ENCODE data around the gene TXNRD1. TPM values are rescaled to one million over a fixed set of nuclear protein-coding genes. Genes with fewer than 3 reads are reported as not detected.
"Not testable (repeated sequence)": the region's sequence is repeated elsewhere in the genome, so short reads cannot be mapped to it uniquely, and the experiment has no call there.

Gene TXNRD1
- total and polyA plus RNA-seq, 9 donors = 30.2 to 44.2 (median 40.8) TPM

- WGBS (ENCODE audit: insufficient coverage) = no CpG with 5 or more reads among the region's 1 CpG
- Histone ChIP-seq H3K4me1 (ENCODE audit: control insufficient read depth, insufficient read depth, low read length) (no peaks in the 10 kb centered on the region), H3K27ac (ENCODE audit: low read length) (no peak overlapping the region), H3K27me3 (ENCODE audit: control insufficient read depth, insufficient read depth, low read length) (no peaks in the 10 kb centered on the region), H3K36me3 (ENCODE audit: control insufficient read depth, insufficient read depth, low read length) (peaks cover 41% of the 10 kb centered on the region), H3K9me3 (replicated peaks; ENCODE audit: control insufficient read depth, low read depth, low read length) (no peaks in the 10 kb centered on the region), H3K4me3 (ENCODE audit: low read length) (no peak overlapping the region)
- no peak for DNase-seq
Measured at GRCh38 chr12:104321949-104322348, 106.4 kb downstream of the TXNRD1 start.

GRCh38 chr12:104322533-104322932, 107.0 kb downstream of the TXNRD1 start:
- not testable (repeated sequence) for DNase-seq; H3K27me3 ChIP-seq (ENCODE audit: control insufficient read depth, insufficient read depth, low read length); H3K27ac ChIP-seq (ENCODE audit: low read length); H3K4me3 ChIP-seq (ENCODE audit: low read length); H3K9me3 ChIP-seq (replicated peaks; ENCODE audit: control insufficient read depth, low read depth, low read length); H3K4me1 ChIP-seq (ENCODE audit: control insufficient read depth, insufficient read depth, low read length)
- no CpG with 5 or more reads among the region's 2 CpGs for WGBS (ENCODE audit: insufficient coverage)
- H3K36me3 ChIP-seq (ENCODE audit: control insufficient read depth, insufficient read depth, low read length) = peaks cover 43% of the 10 kb centered on the region

GRCh38 chr12:104323899-104324298, 108.3 kb downstream of the TXNRD1 start:
- DNase-seq = no peak
- Histone ChIP-seq H3K36me3 (ENCODE audit: control insufficient read depth, insufficient read depth, low read length) (peaks cover 40% of the 10 kb centered on the region), H3K27me3 (ENCODE audit: control insufficient read depth, insufficient read depth, low read length) (no peaks in the 10 kb centered on the region), H3K4me1 (ENCODE audit: control insufficient read depth, insufficient read depth, low read length) (no peaks in the 10 kb centered on the region), H3K9me3 (replicated peaks; ENCODE audit: control insufficient read depth, low read depth, low read length) (no peaks in the 10 kb centered on the region), H3K4me3 (ENCODE audit: low read length) (no peak overlapping the region), H3K27ac (ENCODE audit: low read length) (no peak overlapping the region)
- 100% methylated on average over 1 of the region's 1 CpG for WGBS (ENCODE audit: insufficient coverage)

- not testable (repeated sequence) for H3K9me3 ChIP-seq (replicated peaks; ENCODE audit: control insufficient read depth, low read depth, low read length); H3K27me3 ChIP-seq (ENCODE audit: control insufficient read depth, insufficient read depth, low read length); H3K4me3 ChIP-seq (ENCODE audit: low read length); H3K27ac ChIP-seq (ENCODE audit: low read length); DNase-seq; H3K4me1 ChIP-seq (ENCODE audit: control insufficient read depth, insufficient read depth, low read length)
- 94% methylated on average over 2 of the region's 6 CpGs for WGBS (ENCODE audit: insufficient coverage)
- H3K36me3 ChIP-seq (ENCODE audit: control insufficient read depth, insufficient read depth, low read length) = peaks cover 27% of the 10 kb centered on the region
Measured at GRCh38 chr12:104328278-104328677, 112.7 kb downstream of the TXNRD1 start.

- peaks cover 26% of the 10 kb centered on the region for H3K36me3 ChIP-seq (ENCODE audit: control insufficient read depth, insufficient read depth, low read length)
- no peaks in the 10 kb centered on the region for H3K9me3 ChIP-seq (replicated peaks; ENCODE audit: control insufficient read depth, low read depth, low read length)
- no peak overlapping the region for H3K27ac ChIP-seq (ENCODE audit: low read length)
- no peaks in the 10 kb centered on the region for H3K27me3 ChIP-seq (ENCODE audit: control insufficient read depth, insufficient read depth, low read length)
- no peak overlapping the region for H3K4me3 ChIP-seq (ENCODE audit: low read length)
- DNase-seq = no peak
- H3K4me1 ChIP-seq (ENCODE audit: control insufficient read depth, insufficient read depth, low read length) = no peaks in the 10 kb centered on the region
- no CpG with 5 or more reads among the region's 1 CpG for WGBS (ENCODE audit: insufficient coverage)
Measured at GRCh38 chr12:104328790-104329189, 113.2 kb downstream of the TXNRD1 start.

GRCh38 chr12:104329707-104330532, 114.3 kb downstream of the TXNRD1 start:
- 59% methylated on average over 2 of the region's 5 CpGs for WGBS (ENCODE audit: insufficient coverage)

GRCh38 chr12:104331376-104331775, 115.8 kb downstream of the TXNRD1 start:
- no peak overlapping the region for H3K27ac ChIP-seq (ENCODE audit: low read length)
- H3K36me3 ChIP-seq (ENCODE audit: control insufficient read depth, insufficient read depth, low read length) = peaks cover 21% of the 10 kb centered on the region
- WGBS (ENCODE audit: insufficient coverage) = no CpG with 5 or more reads among the region's 2 CpGs
- H3K9me3 ChIP-seq (replicated peaks; ENCODE audit: control insufficient read depth, low read depth, low read length) = no peaks in the 10 kb centered on the region
- no peaks in the 10 kb centered on the region for H3K27me3 ChIP-seq (ENCODE audit: control insufficient read depth, insufficient read depth, low read length)
- DNase-seq = no peak
- H3K4me1 ChIP-seq (ENCODE audit: control insufficient read depth, insufficient read depth, low read length) = no peaks in the 10 kb centered on the region
- no peak overlapping the region for H3K4me3 ChIP-seq (ENCODE audit: low read length)

More at GRCh38 chr12:104329707-104330532, 114.3 kb downstream of the TXNRD1 start:
- no peak overlapping the region for H3K27ac ChIP-seq (ENCODE audit: low read length)
- no peak for DNase-seq
- H3K4me1 ChIP-seq (ENCODE audit: control insufficient read depth, insufficient read depth, low read length) = no peaks in the 10 kb centered on the region
- no peaks in the 10 kb centered on the region for H3K27me3 ChIP-seq (ENCODE audit: control insufficient read depth, insufficient read depth, low read length)
- no peaks in the 10 kb centered on the region for H3K9me3 ChIP-seq (replicated peaks; ENCODE audit: control insufficient read depth, low read depth, low read length)
- H3K36me3 ChIP-seq (ENCODE audit: control insufficient read depth, insufficient read depth, low read length) = peaks cover 24% of the 10 kb centered on the region
- H3K4me3 ChIP-seq (ENCODE audit: low read length) = no peak overlapping the region

- not testable (repeated sequence) for H3K27ac ChIP-seq (ENCODE audit: low read length); H3K4me1 ChIP-seq (ENCODE audit: control insufficient read depth, insufficient read depth, low read length); DNase-seq; H3K27me3 ChIP-seq (ENCODE audit: control insufficient read depth, insufficient read depth, low read length); H3K4me3 ChIP-seq (ENCODE audit: low read length); H3K9me3 ChIP-seq (replicated peaks; ENCODE audit: control insufficient read depth, low read depth, low read length)
- WGBS (ENCODE audit: insufficient coverage) = no CpG with 5 or more reads among the region's 3 CpGs
- peaks cover 20% of the 10 kb centered on the region for H3K36me3 ChIP-seq (ENCODE audit: control insufficient read depth, insufficient read depth, low read length)
Measured at GRCh38 chr12:104332273-104332672, 116.7 kb downstream of the TXNRD1 start.

GRCh38 chr12:104333692-104334255, 118.2 kb downstream of the TXNRD1 start:
- H3K4me3 ChIP-seq (ENCODE audit: low read length) = no peak overlapping the region
- WGBS (ENCODE audit: insufficient coverage) = no CpG with 5 or more reads among the region's 1 CpG
- no peaks in the 10 kb centered on the region for H3K9me3 ChIP-seq (replicated peaks; ENCODE audit: control insufficient read depth, low read depth, low read length)
- no peak overlapping the region for H3K27ac ChIP-seq (ENCODE audit: low read length)
- H3K27me3 ChIP-seq (ENCODE audit: control insufficient read depth, insufficient read depth, low read length) = no peaks in the 10 kb centered on the region
- DNase-seq = no peak
- peaks cover 18% of the 10 kb centered on the region for H3K36me3 ChIP-seq (ENCODE audit: control insufficient read depth, insufficient read depth, low read length)
- H3K4me1 ChIP-seq (ENCODE audit: control insufficient read depth, insufficient read depth, low read length) = no peaks in the 10 kb centered on the region

- WGBS (ENCODE audit: insufficient coverage) = 93% methylated on average over 2 of the region's 8 CpGs
- DNase-seq = peak; percentile 42
- no peak overlapping the region for H3K27ac ChIP-seq (ENCODE audit: low read length)
Measured at GRCh38 chr12:104334581-104334980, 119.0 kb downstream of the TXNRD1 start.

More at GRCh38 chr12:104334581-104334980, 119.0 kb downstream of the TXNRD1 start:
- Histone ChIP-seq H3K36me3 (ENCODE audit: control insufficient read depth, insufficient read depth, low read length) (peaks cover 20% of the 10 kb centered on the region), H3K9me3 (replicated peaks; ENCODE audit: control insufficient read depth, low read depth, low read length) (no peaks in the 10 kb centered on the region), H3K27me3 (ENCODE audit: control insufficient read depth, insufficient read depth, low read length) (no peaks in the 10 kb centered on the region), H3K4me3 (ENCODE audit: low read length) (no peak overlapping the region), H3K4me1 (ENCODE audit: control insufficient read depth, insufficient read depth, low read length) (no peaks in the 10 kb centered on the region)

Measured in muscle of leg (tissue), 11 donors.